ENCODE results near the gene ADGRD1. TPM values are rescaled to one million over a fixed set of nuclear protein-coding genes. Genes with fewer than 3 reads are reported as not detected.

ADGRD1 gene
- total RNA-seq, 1 donor from 2014 or later = 4.0 TPM

- no peak for DNase-seq (ENCODE audit: low spot score, unreplicated experiment)
- Mint-ChIP-seq H3K27me3 (peaks cover 11% of the 10 kb centered on the region), H3K4me1 (ENCODE audit: low read depth) (peaks cover 12% of the 10 kb centered on the region), H3K4me3 (ENCODE audit: low read depth) (no peak overlapping the region), H3K36me3 (ENCODE audit: insufficient read depth) (no peaks in the 10 kb centered on the region), H3K27ac (no peak overlapping the region), H3K9me3 (ENCODE audit: low read depth) (no peaks in the 10 kb centered on the region)
- no peak for TF ChIP-seq CTCF (IDR thresholded peaks at IDR 0.05; ENCODE audit: unreplicated experiment)
Measured at GRCh38 chr12:130978785-130979184, 25.1 kb downstream of the ADGRD1 start.

GRCh38 chr12:130981074-130981742 is 27.5 kb downstream of the ADGRD1 start:
- Mint-ChIP-seq H3K4me1 (ENCODE audit: low read depth) (peaks cover 14% of the 10 kb centered on the region), H3K27me3 (peaks cover 8% of the 10 kb centered on the region), H3K27ac (no peak overlapping the region), H3K4me3 (ENCODE audit: low read depth) (no peak overlapping the region), H3K9me3 (ENCODE audit: low read depth) (no peaks in the 10 kb centered on the region), H3K36me3 (ENCODE audit: insufficient read depth) (no peaks in the 10 kb centered on the region)
- TF ChIP-seq CTCF (IDR thresholded peaks at IDR 0.05; ENCODE audit: unreplicated experiment) = no peak
- DNase-seq (ENCODE audit: low spot score, unreplicated experiment) = no peak

- H3K4me1 Mint-ChIP-seq (ENCODE audit: low read depth) = peaks cover 14% of the 10 kb centered on the region
- no peaks in the 10 kb centered on the region for H3K9me3 Mint-ChIP-seq (ENCODE audit: low read depth)
- peaks cover 8% of the 10 kb centered on the region for H3K27me3 Mint-ChIP-seq
- no peak for DNase-seq (ENCODE audit: low spot score, unreplicated experiment)
- H3K27ac Mint-ChIP-seq = no peak overlapping the region
- H3K36me3 Mint-ChIP-seq (ENCODE audit: insufficient read depth) = no peaks in the 10 kb centered on the region
- no peak for TF ChIP-seq CTCF (IDR thresholded peaks at IDR 0.05; ENCODE audit: unreplicated experiment)
- H3K4me3 Mint-ChIP-seq (ENCODE audit: low read depth) = no peak overlapping the region
Measured at GRCh38 chr12:130981911-130982310, 28.2 kb downstream of the ADGRD1 start.

GRCh38 chr12:130982565-130983225 is 29.0 kb downstream of the ADGRD1 start:
- no peaks in the 10 kb centered on the region for H3K36me3 Mint-ChIP-seq (ENCODE audit: insufficient read depth)
- H3K9me3 Mint-ChIP-seq (ENCODE audit: low read depth) = no peaks in the 10 kb centered on the region
- no peak overlapping the region for H3K4me3 Mint-ChIP-seq (ENCODE audit: low read depth)
- no peak overlapping the region for H3K27ac Mint-ChIP-seq
- DNase-seq (ENCODE audit: low spot score, unreplicated experiment) = no peak
- H3K4me1 Mint-ChIP-seq (ENCODE audit: low read depth) = peaks cover 20% of the 10 kb centered on the region
- H3K27me3 Mint-ChIP-seq = peaks cover 11% of the 10 kb centered on the region
- no peak for TF ChIP-seq CTCF (IDR thresholded peaks at IDR 0.05; ENCODE audit: unreplicated experiment)

GRCh38 chr12:130983328-130984017 is 29.8 kb downstream of the ADGRD1 start:
- Mint-ChIP-seq H3K36me3 (ENCODE audit: insufficient read depth) (no peaks in the 10 kb centered on the region), H3K27ac (peak overlapping the region; percentile 31), H3K27me3 (peaks cover 11% of the 10 kb centered on the region), H3K4me3 (ENCODE audit: low read depth) (no peak overlapping the region), H3K4me1 (ENCODE audit: low read depth) (peaks cover 20% of the 10 kb centered on the region), H3K9me3 (ENCODE audit: low read depth) (no peaks in the 10 kb centered on the region)
- no peak for DNase-seq (ENCODE audit: low spot score, unreplicated experiment)
- no peak for TF ChIP-seq CTCF (IDR thresholded peaks at IDR 0.05; ENCODE audit: unreplicated experiment)
